Hair follicle dermal papilla cell (primary cell): ENCODE data around the gene KIAA1614. TPM values are rescaled to one million over a fixed set of nuclear protein-coding genes. Genes with fewer than 3 reads are reported as not detected.

Experiments
- total RNA-seq: library from RNA; depleted of rRNA; stranded (reverse); fragments of >200 nt; gene quantifications from 2 replicates; pipeline ENCODE4 v1.2.3, GENCODE V29; 2012

KIAA1614 gene, protein sequence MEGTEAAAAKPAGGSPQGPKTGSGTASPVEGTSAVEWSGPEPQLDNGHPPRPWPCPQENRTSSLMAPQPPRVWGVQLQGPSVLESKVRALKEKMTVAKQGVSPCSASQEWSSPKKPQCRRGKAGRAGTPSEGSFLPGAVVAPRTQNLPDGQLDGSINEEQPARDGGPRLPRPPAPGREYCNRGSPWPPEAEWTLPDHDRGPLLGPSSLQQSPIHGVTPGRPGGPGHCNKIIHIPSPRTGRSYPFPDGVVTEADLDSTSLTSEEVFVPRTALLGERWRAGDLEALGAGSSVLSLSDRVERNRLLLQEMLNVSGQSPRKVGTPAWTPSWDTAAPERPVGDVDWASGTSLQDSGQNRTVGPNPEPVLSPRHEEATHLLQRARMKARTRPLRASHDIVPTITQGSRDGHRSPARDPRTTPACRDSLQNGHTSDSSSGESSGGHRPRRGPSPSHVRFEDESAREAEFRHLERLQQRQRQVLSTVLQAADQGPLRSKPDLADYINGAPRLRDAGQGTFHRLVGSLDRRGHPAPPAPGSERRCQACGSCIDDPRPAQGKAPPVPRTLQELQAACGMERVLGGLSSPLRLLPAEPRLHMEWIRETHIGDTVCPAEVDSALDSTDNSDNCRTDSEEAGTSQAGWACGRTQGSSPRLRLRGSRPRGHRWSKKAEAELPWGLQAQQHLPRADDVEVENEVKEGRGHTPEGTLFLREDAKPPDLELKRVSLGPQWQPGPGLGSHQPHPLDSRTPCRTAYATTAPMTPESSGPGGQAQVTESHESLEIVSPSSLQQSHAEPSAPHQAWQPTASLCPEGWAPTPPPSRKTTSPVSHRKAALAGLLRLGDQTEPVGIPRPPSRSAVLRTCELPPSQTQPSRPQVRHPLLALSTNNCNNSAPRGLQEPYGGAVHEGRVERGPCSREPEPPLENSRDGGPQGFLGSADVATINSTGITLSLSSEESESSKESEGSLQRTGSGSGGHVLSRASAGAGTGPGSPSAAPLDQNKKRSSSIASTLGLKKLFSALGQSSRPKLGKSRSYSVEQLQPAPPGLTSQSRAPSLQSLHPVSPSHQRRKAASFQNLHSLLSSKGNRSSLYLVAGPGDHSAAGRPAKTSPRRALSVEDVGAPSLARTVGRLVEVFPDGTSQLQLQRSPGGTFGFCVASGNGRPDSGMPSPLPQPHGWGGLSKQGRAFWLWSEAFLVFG
- total RNA-seq: 15.4 and 21.6 TPM in 2 replicates

DNA sequence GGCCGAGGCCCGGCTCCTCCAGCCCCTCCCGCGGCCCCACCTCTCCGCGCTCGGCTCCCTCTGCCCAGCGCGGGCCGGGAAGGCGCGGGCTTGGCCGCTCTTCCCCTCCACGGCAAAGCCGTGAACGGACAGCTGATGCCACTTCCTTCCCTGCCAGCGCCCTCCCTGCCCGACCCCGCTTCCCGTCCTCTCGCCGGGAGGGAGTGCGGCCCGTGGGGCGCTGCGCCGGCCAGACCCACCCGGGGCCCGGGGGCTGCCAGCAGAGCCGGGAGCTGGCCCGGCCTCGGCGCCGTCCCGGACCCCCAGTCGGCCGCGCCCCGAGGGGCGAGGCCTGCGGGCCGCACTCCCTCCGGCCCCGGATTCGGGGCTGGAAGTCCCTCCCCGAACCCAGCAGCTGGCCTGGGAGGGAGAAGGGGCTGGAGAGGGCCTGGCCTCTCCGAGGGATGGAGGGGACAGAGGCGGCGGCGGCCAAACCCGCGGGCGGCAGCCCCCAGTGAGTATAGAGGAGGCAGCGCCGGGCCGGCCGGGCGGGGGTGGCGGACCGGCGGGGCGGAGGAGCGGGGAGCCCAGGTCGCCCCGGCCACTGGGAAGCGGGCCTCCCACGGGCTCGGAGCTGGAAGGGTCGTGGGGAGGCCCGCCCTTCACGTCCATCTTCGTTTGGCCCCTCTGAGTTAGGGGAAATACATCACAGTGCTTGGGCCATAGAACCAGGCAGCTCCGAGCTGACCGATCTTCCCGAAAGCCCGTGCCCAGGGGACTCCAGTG, at the start of gene KIAA1614:
KIAA1614 (plus strand) TSS at position 97 of the 765 bp plus-strand sequence; CDS start at position 444, 347 bp downstream.

Other genes starting within 250 kb of the KIAA1614 start
- 36.2 and 37.0 TPM in 2 replicates for gene STX6, start 110.0 kb downstream of the KIAA1614 start, total RNA-seq
- gene MR1, start 121.1 kb downstream of the KIAA1614 start, total RNA-seq: 19.3 and 26.1 TPM in 2 replicates
- 32.0 and 33.3 TPM in 2 replicates for gene IER5, start 175.8 kb downstream of the KIAA1614 start, total RNA-seq